ENCODE measurements around the gene MORN3.

MORN3 gene

DNA sequence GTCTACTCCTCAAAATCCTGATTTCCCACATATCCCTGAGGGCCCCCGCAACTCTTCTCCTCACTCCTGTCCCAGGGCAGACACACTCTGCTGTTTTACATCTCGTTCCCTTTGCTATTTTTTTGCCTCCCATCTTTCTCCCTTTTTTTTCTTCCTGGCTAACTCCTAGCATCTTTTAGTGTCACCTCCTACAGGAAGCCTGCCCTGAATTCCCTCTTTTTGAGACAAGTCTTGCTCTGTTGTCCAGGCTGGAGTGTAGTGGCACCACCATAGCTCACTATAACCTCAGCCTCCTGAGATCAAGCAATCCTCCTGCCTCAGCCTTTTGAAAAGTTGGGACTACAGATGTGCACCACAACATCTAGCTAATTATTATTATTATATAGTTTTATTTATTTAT lies 13.3 kb downstream of the MORN3 start (continued):
- TF ChIP-seq ZC3H10 (CRISPR knock-in tag; IDR thresholded peaks at IDR 0.05): no peak
- TF ChIP-seq OSR1 (CRISPR knock-in tag; IDR thresholded peaks at IDR 0.05): no peak

DNA sequence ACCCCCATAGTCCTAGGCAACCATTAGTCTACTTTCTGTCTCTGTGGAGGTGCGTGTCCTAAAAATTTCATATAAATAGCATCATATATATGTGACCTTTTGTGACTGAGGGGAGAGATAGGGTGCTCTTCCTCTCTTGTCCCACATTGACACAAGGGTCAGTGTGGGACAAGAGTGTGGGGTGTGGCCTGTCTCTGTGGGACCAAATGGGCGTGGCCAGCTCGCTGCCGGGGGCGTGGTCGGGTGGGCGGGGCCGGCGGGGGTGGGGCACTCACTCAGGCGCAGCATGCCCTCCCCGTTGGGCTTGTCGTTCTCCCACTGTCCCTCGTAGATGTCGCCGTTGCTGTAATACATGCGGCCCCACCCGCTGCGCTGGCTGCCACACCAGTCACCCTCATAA lies 15.5 kb downstream of the MORN3 start:
- TF ChIP-seq PPARA (CRISPR knock-in tag; IDR thresholded peaks at IDR 0.05; ENCODE audit: borderline replicate concordance) (no peak), CSDC2 (CRISPR knock-in tag; IDR thresholded peaks at IDR 0.05) (no peak), ZC3H10 (CRISPR knock-in tag; IDR thresholded peaks at IDR 0.05) (no peak), ZNF565 (CRISPR knock-in tag; conservative IDR thresholded peaks at IDR 0.05; ENCODE audit: low read depth) (no peak), ZFP3 (CRISPR knock-in tag; IDR thresholded peaks at IDR 0.05) (no peak), ESRRG (CRISPR knock-in tag; IDR thresholded peaks at IDR 0.05) (no peak), RARB (CRISPR knock-in tag; IDR thresholded peaks at IDR 0.05) (no peak), ZFP30 (CRISPR knock-in tag; IDR thresholded peaks at IDR 0.05) (no peak), ISL1 (CRISPR knock-in tag; IDR thresholded peaks at IDR 0.05) (no peak)
- no peak for ATAC-seq

DNA sequence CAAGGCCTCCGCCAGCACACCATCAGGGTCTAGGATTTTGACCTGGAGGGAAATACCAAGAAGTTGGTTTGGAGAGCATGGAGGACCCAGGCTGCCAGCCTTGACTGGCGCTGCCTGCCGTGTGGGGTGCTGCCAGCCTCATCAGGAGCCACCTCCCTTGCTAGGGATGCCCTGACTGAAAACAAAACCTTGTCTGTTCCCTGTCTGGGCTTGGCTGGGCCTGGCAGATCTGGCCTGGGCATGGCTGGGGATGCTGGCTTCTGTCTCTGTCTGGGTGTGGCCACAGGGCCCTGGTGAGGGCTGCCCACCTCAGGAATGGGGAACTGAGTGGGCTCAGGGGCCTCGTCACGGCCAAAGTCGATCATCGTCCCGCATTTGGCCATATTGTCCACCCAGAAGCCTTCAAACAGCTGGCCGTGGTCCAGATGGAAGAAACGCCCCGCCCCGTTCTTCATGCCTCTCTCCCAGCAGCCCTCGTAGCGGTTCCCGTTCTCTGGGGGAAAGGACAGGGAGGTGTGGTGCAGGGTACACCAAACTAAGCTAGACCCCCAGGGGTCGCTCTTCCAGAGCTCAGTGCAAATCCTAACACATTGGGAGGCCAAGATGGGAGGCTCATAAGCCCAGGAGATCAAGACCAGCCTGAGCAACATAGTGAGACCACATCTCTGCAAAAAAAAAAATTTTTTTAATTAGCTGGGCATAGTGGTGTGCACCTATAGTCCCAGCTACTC lies 16.5 kb downstream of the MORN3 start:
- TF ChIP-seq TOX (CRISPR knock-in tag; IDR thresholded peaks at IDR 0.05; ENCODE audit: borderline replicate concordance): no peak
- TF ChIP-seq RARB (CRISPR knock-in tag; IDR thresholded peaks at IDR 0.05): no peak
- no peak for TF ChIP-seq ZNF565 (CRISPR knock-in tag; conservative IDR thresholded peaks at IDR 0.05; ENCODE audit: low read depth)
- no peak for TF ChIP-seq ZFP3 (CRISPR knock-in tag; IDR thresholded peaks at IDR 0.05)
- no peak for TF ChIP-seq ZC3H10 (CRISPR knock-in tag; IDR thresholded peaks at IDR 0.05)
- TF ChIP-seq, protein P1, sequence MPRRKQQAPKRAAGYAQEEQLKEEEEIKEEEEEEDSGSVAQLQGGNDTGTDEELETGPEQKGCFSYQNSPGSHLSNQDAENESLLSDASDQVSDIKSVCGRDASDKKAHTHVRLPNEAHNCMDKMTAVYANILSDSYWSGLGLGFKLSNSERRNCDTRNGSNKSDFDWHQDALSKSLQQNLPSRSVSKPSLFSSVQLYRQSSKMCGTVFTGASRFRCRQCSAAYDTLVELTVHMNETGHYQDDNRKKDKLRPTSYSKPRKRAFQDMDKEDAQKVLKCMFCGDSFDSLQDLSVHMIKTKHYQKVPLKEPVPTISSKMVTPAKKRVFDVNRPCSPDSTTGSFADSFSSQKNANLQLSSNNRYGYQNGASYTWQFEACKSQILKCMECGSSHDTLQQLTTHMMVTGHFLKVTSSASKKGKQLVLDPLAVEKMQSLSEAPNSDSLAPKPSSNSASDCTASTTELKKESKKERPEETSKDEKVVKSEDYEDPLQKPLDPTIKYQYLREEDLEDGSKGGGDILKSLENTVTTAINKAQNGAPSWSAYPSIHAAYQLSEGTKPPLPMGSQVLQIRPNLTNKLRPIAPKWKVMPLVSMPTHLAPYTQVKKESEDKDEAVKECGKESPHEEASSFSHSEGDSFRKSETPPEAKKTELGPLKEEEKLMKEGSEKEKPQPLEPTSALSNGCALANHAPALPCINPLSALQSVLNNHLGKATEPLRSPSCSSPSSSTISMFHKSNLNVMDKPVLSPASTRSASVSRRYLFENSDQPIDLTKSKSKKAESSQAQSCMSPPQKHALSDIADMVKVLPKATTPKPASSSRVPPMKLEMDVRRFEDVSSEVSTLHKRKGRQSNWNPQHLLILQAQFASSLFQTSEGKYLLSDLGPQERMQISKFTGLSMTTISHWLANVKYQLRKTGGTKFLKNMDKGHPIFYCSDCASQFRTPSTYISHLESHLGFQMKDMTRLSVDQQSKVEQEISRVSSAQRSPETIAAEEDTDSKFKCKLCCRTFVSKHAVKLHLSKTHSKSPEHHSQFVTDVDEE (CRISPR knock-in tag; IDR thresholded peaks at IDR 0.05): no peak
- TF ChIP-seq, protein P2, sequence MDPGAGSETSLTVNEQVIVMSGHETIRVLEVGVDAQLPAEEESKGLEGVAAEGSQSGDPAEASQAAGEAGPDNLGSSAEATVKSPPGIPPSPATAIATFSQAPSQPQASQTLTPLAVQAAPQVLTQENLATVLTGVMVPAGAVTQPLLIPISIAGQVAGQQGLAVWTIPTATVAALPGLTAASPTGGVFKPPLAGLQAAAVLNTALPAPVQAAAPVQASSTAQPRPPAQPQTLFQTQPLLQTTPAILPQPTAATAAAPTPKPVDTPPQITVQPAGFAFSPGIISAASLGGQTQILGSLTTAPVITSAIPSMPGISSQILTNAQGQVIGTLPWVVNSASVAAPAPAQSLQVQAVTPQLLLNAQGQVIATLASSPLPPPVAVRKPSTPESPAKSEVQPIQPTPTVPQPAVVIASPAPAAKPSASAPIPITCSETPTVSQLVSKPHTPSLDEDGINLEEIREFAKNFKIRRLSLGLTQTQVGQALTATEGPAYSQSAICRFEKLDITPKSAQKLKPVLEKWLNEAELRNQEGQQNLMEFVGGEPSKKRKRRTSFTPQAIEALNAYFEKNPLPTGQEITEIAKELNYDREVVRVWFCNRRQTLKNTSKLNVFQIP (CRISPR knock-in tag; IDR thresholded peaks at IDR 0.05; ENCODE audit: borderline replicate concordance, low read depth): no peak
- no peak for TF ChIP-seq ISL1 (CRISPR knock-in tag; IDR thresholded peaks at IDR 0.05)
- no peak for TF ChIP-seq CSDC2 (CRISPR knock-in tag; IDR thresholded peaks at IDR 0.05)
- no peak for TF ChIP-seq ESRRG (CRISPR knock-in tag; IDR thresholded peaks at IDR 0.05)
- no peak for TF ChIP-seq TCF4 (CRISPR knock-in tag; IDR thresholded peaks at IDR 0.05; ENCODE audit: borderline replicate concordance)
- TF ChIP-seq, protein P3, sequence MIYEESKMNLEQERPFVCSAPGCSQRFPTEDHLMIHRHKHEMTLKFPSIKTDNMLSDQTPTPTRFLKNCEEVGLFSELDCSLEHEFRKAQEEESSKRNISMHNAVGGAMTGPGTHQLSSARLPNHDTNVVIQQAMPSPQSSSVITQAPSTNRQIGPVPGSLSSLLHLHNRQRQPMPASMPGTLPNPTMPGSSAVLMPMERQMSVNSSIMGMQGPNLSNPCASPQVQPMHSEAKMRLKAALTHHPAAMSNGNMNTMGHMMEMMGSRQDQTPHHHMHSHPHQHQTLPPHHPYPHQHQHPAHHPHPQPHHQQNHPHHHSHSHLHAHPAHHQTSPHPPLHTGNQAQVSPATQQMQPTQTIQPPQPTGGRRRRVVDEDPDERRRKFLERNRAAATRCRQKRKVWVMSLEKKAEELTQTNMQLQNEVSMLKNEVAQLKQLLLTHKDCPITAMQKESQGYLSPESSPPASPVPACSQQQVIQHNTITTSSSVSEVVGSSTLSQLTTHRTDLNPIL (CRISPR knock-in tag; IDR thresholded peaks at IDR 0.05; ENCODE audit: low read depth): no peak
- TF ChIP-seq ARNTL (CRISPR knock-in tag; IDR thresholded peaks at IDR 0.05; ENCODE audit: borderline replicate concordance, low read depth): no peak
- no peak for TF ChIP-seq ZNF8 (CRISPR knock-in tag; IDR thresholded peaks at IDR 0.05)
- no peak for TF ChIP-seq ZNF70 (CRISPR knock-in tag; IDR thresholded peaks at IDR 0.05)
- ATAC-seq: no peak

DNA sequence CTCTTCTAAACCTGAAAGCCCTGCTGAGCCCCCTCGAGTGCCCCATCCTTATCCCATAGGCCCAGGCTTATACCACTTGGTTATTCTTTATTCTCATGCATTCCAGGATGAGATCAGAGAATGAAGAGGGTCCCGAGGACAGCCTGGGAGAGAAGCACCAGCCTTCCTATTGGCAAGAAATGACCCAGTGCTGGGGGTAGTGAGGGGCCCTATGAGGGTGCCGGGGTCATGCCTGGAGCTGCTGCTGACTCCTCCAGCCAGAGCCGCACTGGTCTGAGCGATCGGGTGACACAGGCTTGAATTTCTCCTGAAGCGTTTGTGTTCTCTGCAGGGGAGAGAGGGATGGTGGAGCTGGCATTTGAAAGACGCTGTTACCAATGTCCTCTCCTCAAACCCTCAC lies 18.1 kb downstream of the MORN3 start:
- no peak for ATAC-seq
- TF ChIP-seq, protein P4, sequence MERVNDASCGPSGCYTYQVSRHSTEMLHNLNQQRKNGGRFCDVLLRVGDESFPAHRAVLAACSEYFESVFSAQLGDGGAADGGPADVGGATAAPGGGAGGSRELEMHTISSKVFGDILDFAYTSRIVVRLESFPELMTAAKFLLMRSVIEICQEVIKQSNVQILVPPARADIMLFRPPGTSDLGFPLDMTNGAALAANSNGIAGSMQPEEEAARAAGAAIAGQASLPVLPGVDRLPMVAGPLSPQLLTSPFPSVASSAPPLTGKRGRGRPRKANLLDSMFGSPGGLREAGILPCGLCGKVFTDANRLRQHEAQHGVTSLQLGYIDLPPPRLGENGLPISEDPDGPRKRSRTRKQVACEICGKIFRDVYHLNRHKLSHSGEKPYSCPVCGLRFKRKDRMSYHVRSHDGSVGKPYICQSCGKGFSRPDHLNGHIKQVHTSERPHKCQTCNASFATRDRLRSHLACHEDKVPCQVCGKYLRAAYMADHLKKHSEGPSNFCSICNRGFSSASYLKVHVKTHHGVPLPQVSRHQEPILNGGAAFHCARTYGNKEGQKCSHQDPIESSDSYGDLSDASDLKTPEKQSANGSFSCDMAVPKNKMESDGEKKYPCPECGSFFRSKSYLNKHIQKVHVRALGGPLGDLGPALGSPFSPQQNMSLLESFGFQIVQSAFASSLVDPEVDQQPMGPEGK (CRISPR knock-in tag; IDR thresholded peaks at IDR 0.05; ENCODE audit: borderline replicate concordance): no peak
- TF ChIP-seq, protein P1 (CRISPR knock-in tag; IDR thresholded peaks at IDR 0.05): no peak
- TF ChIP-seq, protein P3 (CRISPR knock-in tag; IDR thresholded peaks at IDR 0.05; ENCODE audit: low read depth): no peak
- TF ChIP-seq OSR1 (CRISPR knock-in tag; IDR thresholded peaks at IDR 0.05) (no peak), ARNTL (CRISPR knock-in tag; IDR thresholded peaks at IDR 0.05; ENCODE audit: borderline replicate concordance, low read depth) (no peak)
